H9 (cell line): Measurements from ENCODE around the gene MCHR1. TPM values are rescaled to one million over a fixed set of nuclear protein-coding genes. Genes with fewer than 3 reads are reported as not detected.
A peak's percentile ranks its signal among the peaks of the same experiment; 100 is the strongest.
"Not testable (repeated sequence)": the region's sequence is repeated elsewhere in the genome, so short reads cannot be mapped to it uniquely, and the experiment has no call there.

ENCODE experiments used
- DNase-seq: peaks from one replicate; pipeline ENCODE4 v3.0.0-alpha.2; 2017
- H2AFZ ChIP-seq: one replicate; pipeline ENCODE4 v1.6.1; 2013; ENCODE audit warnings: mild to moderate bottlenecking, low read length, control low read depth, moderate library complexity
- H2AK5ac ChIP-seq: 2 replicates; pipeline ENCODE4 v1.6.1; 2013; ENCODE audit warnings: low read length, control low read depth, mixed read lengths; ENCODE audit not compliant: insufficient read length
- H2BK120ac ChIP-seq: one replicate; pipeline ENCODE4 v1.6.1; 2013; ENCODE audit warnings: low read depth, mild to moderate bottlenecking, low read length, control low read depth, inconsistent platforms; ENCODE audit not compliant: poor library complexity, severe bottlenecking
- H2BK12ac ChIP-seq: 2 replicates; pipeline ENCODE4 v1.6.1; 2013; ENCODE audit warnings: low read length, control low read depth, mixed read lengths, low read depth; ENCODE audit not compliant: insufficient read length
- H2BK15ac ChIP-seq: 2 replicates; pipeline ENCODE4 v1.6.1; 2013; ENCODE audit warnings: low read depth, low read length, control low read depth
- H2BK20ac ChIP-seq: one replicate; pipeline ENCODE4 v1.6.1; 2013; ENCODE audit warnings: low read depth, mild to moderate bottlenecking, low read length, control low read depth, inconsistent platforms; ENCODE audit not compliant: poor library complexity, severe bottlenecking
- H2BK5ac ChIP-seq: 2 replicates; pipeline ENCODE4 v1.6.1; 2013; ENCODE audit warnings: low read length, control low read depth, mixed read lengths; ENCODE audit not compliant: insufficient read length
- H3K14ac ChIP-seq: 2 replicates; pipeline ENCODE4 v1.6.1; 2013; ENCODE audit warnings: low read length, control low read depth; ENCODE audit not compliant: insufficient read depth
- H3K18ac ChIP-seq: 2 replicates; pipeline ENCODE4 v1.6.1; 2013; ENCODE audit warnings: low read depth, mild to moderate bottlenecking, mixed read lengths, low read length, control low read depth; ENCODE audit not compliant: insufficient read length
- H3K23ac ChIP-seq: 2 replicates; pipeline ENCODE4 v1.6.1; 2013; ENCODE audit warnings: low read length, control low read depth, mixed read lengths, low read depth; ENCODE audit not compliant: insufficient read length
- H3K23me2 ChIP-seq: 2 replicates; pipeline ENCODE4 v1.6.1; 2013; ENCODE audit warnings: low read depth, mild to moderate bottlenecking, mixed read lengths, low read length, control low read depth; ENCODE audit not compliant: insufficient read length, poor library complexity, severe bottlenecking
- H3K27ac ChIP-seq: 2 replicates; pipeline ENCODE4 v1.5.1; 2013; ENCODE audit warnings: low read length, control low read depth, mixed read lengths, low read depth; ENCODE audit not compliant: insufficient read length
- H3K27me3 ChIP-seq: 2 replicates; pipeline ENCODE4 v1.6.1; 2013; ENCODE audit warnings: low read length, control low read depth, inconsistent platforms; ENCODE audit not compliant: insufficient read depth
- H3K4ac ChIP-seq: 2 replicates; pipeline ENCODE4 v1.6.1; 2013; ENCODE audit warnings: low read depth, mild to moderate bottlenecking, control low read depth, inconsistent platforms, low read length, moderate library complexity
- H3K4me1 ChIP-seq: 2 replicates; pipeline ENCODE4 v1.6.1; 2013; ENCODE audit warnings: low read length, control low read depth, inconsistent platforms; ENCODE audit not compliant: insufficient read depth
- H3K4me2 ChIP-seq: 2 replicates; pipeline ENCODE4 v1.6.1; 2013; ENCODE audit warnings: low read length, control low read depth, mixed read lengths; ENCODE audit not compliant: insufficient read length, insufficient read depth
- H3K56ac ChIP-seq: 2 replicates; pipeline ENCODE4 v1.6.1; 2013; ENCODE audit warnings: low read depth, mild to moderate bottlenecking, mixed read lengths, low read length, control low read depth; ENCODE audit not compliant: insufficient read length
- H3K79me1 ChIP-seq: 2 replicates; pipeline ENCODE4 v1.6.1; 2013; ENCODE audit warnings: low read depth, mild to moderate bottlenecking, moderate library complexity, low read length, control low read depth, inconsistent platforms; ENCODE audit not compliant: insufficient read depth, poor library complexity, severe bottlenecking
- H3K79me2 ChIP-seq: 2 replicates; pipeline ENCODE4 v1.6.1; 2013; ENCODE audit warnings: low read length, control low read depth, inconsistent platforms; ENCODE audit not compliant: insufficient read depth
- H3K9ac ChIP-seq: 2 replicates; pipeline ENCODE4 v1.6.1; 2013; ENCODE audit warnings: low read length, control low read depth, mixed read lengths; ENCODE audit not compliant: insufficient read length; ENCODE audit errors: extremely low read depth
- H3K9me3 ChIP-seq: one replicate; pipeline ENCODE4 v1.6.1; 2013; ENCODE audit warnings: low read depth, low read length, inconsistent platforms; ENCODE audit not compliant: control insufficient read depth
- H3T11ph ChIP-seq: one replicate; pipeline ENCODE4 v1.6.1; 2013; ENCODE audit warnings: mild to moderate bottlenecking, low read length, control low read depth, inconsistent platforms
- H4K20me1 ChIP-seq: one replicate; pipeline ENCODE4 v1.6.1; 2013; ENCODE audit not compliant: control insufficient read depth, insufficient read length, insufficient read depth
- H4K5ac ChIP-seq: 2 replicates; pipeline ENCODE4 v1.6.1; 2013; ENCODE audit warnings: low read depth, mild to moderate bottlenecking, mixed read lengths, low read length, control low read depth; ENCODE audit not compliant: insufficient read length
- H4K8ac ChIP-seq: replicated peaks from 2 replicates; pipeline ENCODE4 v1.6.1; 2013; ENCODE audit warnings: low read length, control low read depth, mixed read lengths, low read depth; ENCODE audit not compliant: insufficient read length
- H4K91ac ChIP-seq: 2 replicates; pipeline ENCODE4 v1.6.1; 2013; ENCODE audit warnings: low read depth, mild to moderate bottlenecking, moderate library complexity, mixed read lengths, low read length, control low read depth; ENCODE audit not compliant: insufficient read length
- H3K27ac Mint-ChIP-seq, 3 experiments: 2 replicates in 2 of 3; 3 replicates in 1 of 3; pipeline ENCODE4 v1.8.0; 2020 to 2021; ENCODE audit warnings: mixed read lengths in 3 of 3, mild to moderate bottlenecking in 1 of 3, moderate library complexity in 1 of 3
- H3K27me3 Mint-ChIP-seq: 2 replicates; pipeline ENCODE4 v1.8.0; 2021; ENCODE audit warnings: low read depth, mild to moderate bottlenecking, moderate library complexity, mixed read lengths
- H3K36me3 Mint-ChIP-seq, 3 experiments: 2 replicates in 2 of 3; 3 replicates in 1 of 3; pipeline ENCODE4 v1.8.0; 2020 to 2021; ENCODE audit warnings: low read depth in 3 of 3, mixed read lengths in 3 of 3; ENCODE audit not compliant: insufficient read depth in 1 of 3
- H3K4me1 Mint-ChIP-seq, 2 experiments: 2 replicates each; pipeline ENCODE4 v1.8.0; 2020; ENCODE audit warnings: mixed read lengths in 2 of 2
- H3K4me3 Mint-ChIP-seq, 2 experiments: 2 replicates in 1 of 2; 3 replicates in 1 of 2; pipeline ENCODE4 v1.8.0; 2020 to 2021; ENCODE audit warnings: mild to moderate bottlenecking in 2 of 2, mixed read lengths in 2 of 2, moderate library complexity in 1 of 2
- H3K9me3 Mint-ChIP-seq, 2 experiments: 2 replicates in 1 of 2; 3 replicates in 1 of 2; pipeline ENCODE4 v1.8.0; 2020; ENCODE audit warnings: mild to moderate bottlenecking in 2 of 2, mixed read lengths in 2 of 2, moderate library complexity in 1 of 2
- WGBS: extraction: QIAGEN DNeasy Blood & Tissue Kit; methylation state at CpG from one replicate; pipeline ENCODE4 v1.1.7; 2013; ENCODE audit warnings: missing lambda C conversion rate, low lambda C conversion rate, mixed read lengths; ENCODE audit not compliant: insufficient read length; ENCODE audit errors: extremely low coverage; 5-methylcytosine and 5-hydroxymethylcytosine counted together
- total RNA-seq: library from RNA; stranded (reverse); gene quantifications from 2 replicates; pipeline ENCODE4 v1.2.1, GENCODE V29; 2021
- TF ChIP-seq, protein P1 (sequence below): fragments of 200-600 bp; sonication (generic); conservative IDR thresholded peaks from 3 replicates; pipeline ENCODE4 v1.8.0; 2021; ENCODE audit warnings: antibody characterized with exemption, mild to moderate bottlenecking

MCHR1 gene
- total RNA-seq, 1 experiment from 2014 or later = 2.9 TPM

DNA sequence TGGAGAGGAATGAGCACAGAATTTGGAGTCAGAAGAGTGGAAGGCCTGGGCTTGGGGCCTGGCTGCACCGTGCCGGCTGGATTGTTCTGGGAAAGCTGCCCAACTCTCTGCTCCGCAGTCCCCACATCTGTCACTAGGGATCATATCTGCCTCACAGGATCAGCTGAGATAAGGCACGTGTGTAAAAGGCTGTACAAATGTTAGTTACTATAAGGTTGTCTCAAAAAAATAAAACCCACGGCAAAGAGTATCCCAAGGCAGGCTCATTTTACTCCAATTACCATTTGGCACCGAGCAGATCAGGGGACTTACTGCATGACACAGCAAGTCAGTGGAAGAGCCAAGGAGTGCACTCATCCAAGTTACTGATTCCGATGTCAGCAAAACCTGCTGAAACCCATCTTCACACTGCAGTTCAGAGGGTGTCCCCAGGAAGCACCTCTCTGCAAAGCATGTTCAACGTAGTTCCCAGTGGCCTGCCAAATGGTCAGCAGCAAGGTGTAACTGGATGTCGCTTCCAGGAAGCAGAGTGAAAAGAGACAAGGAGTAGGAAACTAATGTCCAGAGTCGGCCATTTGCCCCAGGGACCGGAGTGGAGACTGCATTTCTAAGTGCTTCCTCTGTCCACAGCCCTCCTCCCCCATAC lies 24.6 kb upstream of the MCHR1 start:
- peak overlapping the region; percentile 55 for H3K27ac ChIP-seq
- no peak overlapping the region for H3K4me2 ChIP-seq
- H2AFZ ChIP-seq = no peak overlapping the region

DNA sequence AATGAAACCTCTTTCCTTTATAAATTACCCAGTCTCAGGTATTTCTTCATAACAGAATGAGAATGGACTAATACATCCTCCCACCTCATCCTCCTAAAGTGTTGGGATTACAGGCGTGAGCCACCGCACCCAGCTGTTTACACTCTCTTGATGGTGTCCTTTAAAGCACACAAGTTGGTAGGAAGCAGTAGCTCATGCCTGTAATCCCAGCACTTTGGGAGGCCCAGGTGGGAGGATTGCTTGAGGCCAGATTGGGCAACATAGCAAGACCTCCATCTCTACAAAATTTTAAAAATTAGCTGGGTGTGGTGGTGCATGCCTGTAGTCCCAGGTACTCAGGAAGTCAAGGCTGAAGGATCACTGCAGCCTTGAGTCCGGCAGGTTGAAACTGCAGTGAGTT lies 23.3 kb upstream of the MCHR1 start:
- not testable (repeated sequence) for H4K5ac ChIP-seq, H3K9me3 ChIP-seq, H3K23me2 ChIP-seq, H3K79me2 ChIP-seq, H2BK5ac ChIP-seq, H3T11ph ChIP-seq, H2BK12ac ChIP-seq, H2BK15ac ChIP-seq, H4K20me1 ChIP-seq, H2AFZ ChIP-seq, H3K9ac ChIP-seq, H2BK20ac ChIP-seq, H3K18ac ChIP-seq, H3K4ac ChIP-seq, H3K36me3 Mint-ChIP-seq, H3K27ac Mint-ChIP-seq, H4K8ac ChIP-seq, H3K4me3 Mint-ChIP-seq, H3K4me1 ChIP-seq, H3K56ac ChIP-seq, H3K9me3 Mint-ChIP-seq, H2AK5ac ChIP-seq, DNase-seq, H2BK120ac ChIP-seq, H3K79me1 ChIP-seq, H3K27me3 ChIP-seq, H3K27ac ChIP-seq, H3K4me2 ChIP-seq, H3K27me3 Mint-ChIP-seq, H3K23ac ChIP-seq, H3K14ac ChIP-seq, H4K91ac ChIP-seq
- H3K4me1 Mint-ChIP-seq = peaks cover 12 to 19% of the 10 kb centered on the region in 2 experiments
- WGBS = no CpG with 5 or more reads among the region's 3 CpGs

More for the DNA sequence above, 24.6 kb upstream of the MCHR1 start:
- no peaks in the 10 kb centered on the region for H3K79me2 ChIP-seq
- H3K27me3 ChIP-seq = no peaks in the 10 kb centered on the region; the same call in 1 of the 2 replicates
- no peak overlapping the region for H2BK5ac ChIP-seq
- H3K23ac ChIP-seq = no peak overlapping the region
- no peak overlapping the region for H4K91ac ChIP-seq
- DNase-seq = peak; percentile 42
- no peak overlapping the region for H3K9ac ChIP-seq
- H3K36me3 Mint-ChIP-seq = 0 out of 7 replicates have a peak, but pooled peaks cover 0 to 1% (median 0%) of the 10 kb centered on the region in 3 experiments
- no peaks in the 10 kb centered on the region for H3K9me3 ChIP-seq
- H2AK5ac ChIP-seq = no peak overlapping the region
- H3K27ac Mint-ChIP-seq = peak overlapping the region in 1 of 3 experiments; percentile 55; a peak in 1 of 7 replicates
- no peak overlapping the region for H3K4me3 Mint-ChIP-seq
- peaks cover 12 to 19% of the 10 kb centered on the region in 2 experiments for H3K4me1 Mint-ChIP-seq
- H3K4me1 ChIP-seq = peaks cover 3% of the 10 kb centered on the region
- peak overlapping the region; percentile 60; the same call in 1 of the 2 replicates for H2BK15ac ChIP-seq
- H2BK120ac ChIP-seq = no peak overlapping the region
- TF ChIP-seq, protein P1, sequence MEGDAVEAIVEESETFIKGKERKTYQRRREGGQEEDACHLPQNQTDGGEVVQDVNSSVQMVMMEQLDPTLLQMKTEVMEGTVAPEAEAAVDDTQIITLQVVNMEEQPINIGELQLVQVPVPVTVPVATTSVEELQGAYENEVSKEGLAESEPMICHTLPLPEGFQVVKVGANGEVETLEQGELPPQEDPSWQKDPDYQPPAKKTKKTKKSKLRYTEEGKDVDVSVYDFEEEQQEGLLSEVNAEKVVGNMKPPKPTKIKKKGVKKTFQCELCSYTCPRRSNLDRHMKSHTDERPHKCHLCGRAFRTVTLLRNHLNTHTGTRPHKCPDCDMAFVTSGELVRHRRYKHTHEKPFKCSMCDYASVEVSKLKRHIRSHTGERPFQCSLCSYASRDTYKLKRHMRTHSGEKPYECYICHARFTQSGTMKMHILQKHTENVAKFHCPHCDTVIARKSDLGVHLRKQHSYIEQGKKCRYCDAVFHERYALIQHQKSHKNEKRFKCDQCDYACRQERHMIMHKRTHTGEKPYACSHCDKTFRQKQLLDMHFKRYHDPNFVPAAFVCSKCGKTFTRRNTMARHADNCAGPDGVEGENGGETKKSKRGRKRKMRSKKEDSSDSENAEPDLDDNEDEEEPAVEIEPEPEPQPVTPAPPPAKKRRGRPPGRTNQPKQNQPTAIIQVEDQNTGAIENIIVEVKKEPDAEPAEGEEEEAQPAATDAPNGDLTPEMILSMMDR = peak; percentile 53; the same call in 2 of the 3 replicates
- H3K56ac ChIP-seq = peak overlapping the region; percentile 63
- no peak overlapping the region for H2BK20ac ChIP-seq
- no peaks in the 10 kb centered on the region for H3K9me3 Mint-ChIP-seq
- peak overlapping the region; percentile 86 for H4K8ac ChIP-seq
- peak overlapping the region; percentile 31 for H4K5ac ChIP-seq
- no CpG with 5 or more reads among the region's 11 CpGs for WGBS
- H3K14ac ChIP-seq = 0 out of 2 replicates have a peak overlapping the region, but pooled peaks have one; percentile 40
- H2BK12ac ChIP-seq = no peak overlapping the region
- no peaks in the 10 kb centered on the region for H3K27me3 Mint-ChIP-seq
- H3K23me2 ChIP-seq = peaks cover 5% of the 10 kb centered on the region
- H3T11ph ChIP-seq = no peak overlapping the region
- no peak overlapping the region for H3K4ac ChIP-seq
- peak overlapping the region; percentile 7 for H3K18ac ChIP-seq
- no peaks in the 10 kb centered on the region for H3K79me1 ChIP-seq
- H4K20me1 ChIP-seq = peaks cover 3% of the 10 kb centered on the region
